ENCODE results near the gene TAF10. TPM values are rescaled to one million over a fixed set of nuclear protein-coding genes. Genes with fewer than 3 reads are reported as not detected.

Gene TAF10
- total and polyA plus RNA-seq, 4 donors = 10.5 to 58.1 (median 31.5) TPM

DNA sequence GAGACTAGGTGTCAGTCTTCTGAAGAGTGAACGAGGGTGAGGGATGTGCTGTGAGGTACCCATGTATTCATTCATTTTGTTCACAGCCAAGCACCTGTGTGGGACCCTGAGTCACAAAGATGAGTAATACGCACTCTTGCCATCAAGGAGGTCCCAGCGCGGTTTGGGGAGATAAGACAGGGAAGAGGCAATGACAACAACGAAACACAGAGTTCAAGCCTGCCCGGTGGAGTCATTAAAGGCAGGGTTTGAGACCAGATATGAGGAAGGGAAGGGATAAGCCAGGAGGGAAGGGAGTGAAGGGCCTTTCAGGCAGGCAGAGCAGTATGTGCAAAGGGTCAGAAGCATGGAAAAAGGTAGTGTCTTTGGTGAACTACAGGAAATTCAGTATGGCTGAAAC lies 39.0 kb upstream of the TAF10 start:
- no peak for DNase-seq (ENCODE audit: low spot score)
- Histone ChIP-seq H3K27me3 (ENCODE audit: control insufficient read depth in 4 of 4, insufficient read depth in 4 of 4, low read length in 3 of 4) (no peaks in the 10 kb centered on the region), H3K27ac (ENCODE audit: low read depth in 1 of 2, low read length in 2 of 2) (no peak overlapping the region), H3K4me3 (ENCODE audit: low read depth in 1 of 3, low read length in 3 of 3) (no peak overlapping the region), H3K36me3 (ENCODE audit: control insufficient read depth in 4 of 4, insufficient read depth in 3 of 4, low read depth in 1 of 4, low read length in 3 of 4) (no peaks in the 10 kb centered on the region), H3K4me1 (ENCODE audit: control insufficient read depth in 4 of 4, insufficient read depth in 4 of 4, low read length in 3 of 4) (peaks cover 0 to 17% (median 4%) of the 10 kb centered on the region in 4 donors), H3K9me3 (ENCODE audit: control insufficient read depth in 4 of 4, low read length in 3 of 4) (no peaks in the 10 kb centered on the region), H3K9ac (ENCODE audit: low read depth in 1 of 2, low read length in 2 of 2) (no peak overlapping the region)
- 65% methylated on average over 6 of the region's 6 CpGs for WGBS
- TF ChIP-seq, protein P1, sequence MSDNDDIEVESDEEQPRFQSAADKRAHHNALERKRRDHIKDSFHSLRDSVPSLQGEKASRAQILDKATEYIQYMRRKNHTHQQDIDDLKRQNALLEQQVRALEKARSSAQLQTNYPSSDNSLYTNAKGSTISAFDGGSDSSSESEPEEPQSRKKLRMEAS (IDR thresholded peaks at IDR 0.05) = no peak
- TF ChIP-seq FOXA1 (IDR thresholded peaks at IDR 0.05) (no peak), JUND (IDR thresholded peaks at IDR 0.05) (no peak), RAD21 (IDR thresholded peaks at IDR 0.05) (no peak), FOXA2 (IDR thresholded peaks at IDR 0.05) (no peak), EGR1 (IDR thresholded peaks at IDR 0.05; ENCODE audit: low read depth in 2 of 2) (no peak), SP1 (IDR thresholded peaks at IDR 0.05) (no peak), TAF1 (conservative IDR thresholded peaks at IDR 0.05) (no peak), YY1 (IDR thresholded peaks at IDR 0.05) (no peak), ATF3 (IDR thresholded peaks at IDR 0.05) (no peak), GABPA (IDR thresholded peaks at IDR 0.05 in 1 of 2, conservative IDR thresholded peaks at IDR 0.05 in 1 of 2) (no peak), NR2F2 (IDR thresholded peaks at IDR 0.05) (no peak), HNF4G (IDR thresholded peaks at IDR 0.05) (no peak), RXRA (IDR thresholded peaks at IDR 0.05) (no peak), HNF4A (conservative IDR thresholded peaks at IDR 0.05) (no peak)
- TF ChIP-seq, protein P2, sequence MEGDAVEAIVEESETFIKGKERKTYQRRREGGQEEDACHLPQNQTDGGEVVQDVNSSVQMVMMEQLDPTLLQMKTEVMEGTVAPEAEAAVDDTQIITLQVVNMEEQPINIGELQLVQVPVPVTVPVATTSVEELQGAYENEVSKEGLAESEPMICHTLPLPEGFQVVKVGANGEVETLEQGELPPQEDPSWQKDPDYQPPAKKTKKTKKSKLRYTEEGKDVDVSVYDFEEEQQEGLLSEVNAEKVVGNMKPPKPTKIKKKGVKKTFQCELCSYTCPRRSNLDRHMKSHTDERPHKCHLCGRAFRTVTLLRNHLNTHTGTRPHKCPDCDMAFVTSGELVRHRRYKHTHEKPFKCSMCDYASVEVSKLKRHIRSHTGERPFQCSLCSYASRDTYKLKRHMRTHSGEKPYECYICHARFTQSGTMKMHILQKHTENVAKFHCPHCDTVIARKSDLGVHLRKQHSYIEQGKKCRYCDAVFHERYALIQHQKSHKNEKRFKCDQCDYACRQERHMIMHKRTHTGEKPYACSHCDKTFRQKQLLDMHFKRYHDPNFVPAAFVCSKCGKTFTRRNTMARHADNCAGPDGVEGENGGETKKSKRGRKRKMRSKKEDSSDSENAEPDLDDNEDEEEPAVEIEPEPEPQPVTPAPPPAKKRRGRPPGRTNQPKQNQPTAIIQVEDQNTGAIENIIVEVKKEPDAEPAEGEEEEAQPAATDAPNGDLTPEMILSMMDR (IDR thresholded peaks at IDR 0.05; ENCODE audit: low read depth, low read length, missing input control) = no peak

DNA sequence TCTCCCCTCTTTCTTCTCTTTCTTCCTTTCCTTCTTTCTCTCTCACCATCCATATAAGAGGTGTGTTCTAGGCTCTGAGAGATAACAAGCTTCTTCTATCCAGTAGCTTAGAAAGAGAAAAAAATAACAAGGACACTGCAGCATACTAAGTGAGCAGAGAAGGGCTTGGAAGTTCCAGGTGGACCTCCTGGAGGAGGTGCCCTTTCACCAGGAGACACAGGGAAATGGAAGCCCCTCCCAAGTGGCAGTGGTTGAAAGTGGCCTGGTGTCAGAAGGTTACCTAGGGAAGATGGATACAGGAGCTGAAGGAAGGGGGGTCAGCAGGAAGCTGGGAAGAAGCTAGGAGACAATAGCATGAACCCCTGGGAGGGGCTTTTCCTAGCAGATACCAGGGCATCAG lies 38.1 kb upstream of the TAF10 start:
- H3K27ac ChIP-seq (ENCODE audit: low read depth in 1 of 2, low read length in 2 of 2) = no peak overlapping the region
- H3K4me3 ChIP-seq (ENCODE audit: low read depth in 1 of 3, low read length in 3 of 3) = no peak overlapping the region
- H3K9me3 ChIP-seq (ENCODE audit: control insufficient read depth in 4 of 4, low read length in 3 of 4) = no peaks in the 10 kb centered on the region
- TF ChIP-seq, protein P2 (IDR thresholded peaks at IDR 0.05; ENCODE audit: low read depth, low read length, missing input control) = no peak
- TF ChIP-seq FOXA2 (IDR thresholded peaks at IDR 0.05) (no peak), EGR1 (IDR thresholded peaks at IDR 0.05; ENCODE audit: low read depth in 2 of 2) (no peak), GABPA (IDR thresholded peaks at IDR 0.05 in 1 of 2, conservative IDR thresholded peaks at IDR 0.05 in 1 of 2) (no peak), TAF1 (conservative IDR thresholded peaks at IDR 0.05) (no peak)
- TF ChIP-seq, protein P3, sequence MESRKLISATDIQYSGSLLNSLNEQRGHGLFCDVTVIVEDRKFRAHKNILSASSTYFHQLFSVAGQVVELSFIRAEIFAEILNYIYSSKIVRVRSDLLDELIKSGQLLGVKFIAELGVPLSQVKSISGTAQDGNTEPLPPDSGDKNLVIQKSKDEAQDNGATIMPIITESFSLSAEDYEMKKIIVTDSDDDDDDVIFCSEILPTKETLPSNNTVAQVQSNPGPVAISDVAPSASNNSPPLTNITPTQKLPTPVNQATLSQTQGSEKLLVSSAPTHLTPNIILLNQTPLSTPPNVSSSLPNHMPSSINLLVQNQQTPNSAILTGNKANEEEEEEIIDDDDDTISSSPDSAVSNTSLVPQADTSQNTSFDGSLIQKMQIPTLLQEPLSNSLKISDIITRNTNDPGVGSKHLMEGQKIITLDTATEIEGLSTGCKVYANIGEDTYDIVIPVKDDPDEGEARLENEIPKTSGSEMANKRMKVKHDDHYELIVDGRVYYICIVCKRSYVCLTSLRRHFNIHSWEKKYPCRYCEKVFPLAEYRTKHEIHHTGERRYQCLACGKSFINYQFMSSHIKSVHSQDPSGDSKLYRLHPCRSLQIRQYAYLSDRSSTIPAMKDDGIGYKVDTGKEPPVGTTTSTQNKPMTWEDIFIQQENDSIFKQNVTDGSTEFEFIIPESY (IDR thresholded peaks at IDR 0.05) = no peak
- H3K27me3 ChIP-seq (ENCODE audit: control insufficient read depth in 4 of 4, insufficient read depth in 4 of 4, low read length in 3 of 4) = no peaks in the 10 kb centered on the region
- no peak overlapping the region for H3K9ac ChIP-seq (ENCODE audit: low read depth in 1 of 2, low read length in 2 of 2)
- H3K4me1 ChIP-seq (ENCODE audit: control insufficient read depth in 4 of 4, insufficient read depth in 4 of 4, low read length in 3 of 4) = peaks cover 0 to 20% (median 5%) of the 10 kb centered on the region in 4 donors
- DNase-seq (ENCODE audit: low spot score) = no peak
- H3K36me3 ChIP-seq (ENCODE audit: control insufficient read depth in 4 of 4, insufficient read depth in 3 of 4, low read depth in 1 of 4, low read length in 3 of 4) = no peaks in the 10 kb centered on the region
